ENCODE results near the gene EPHB2. TPM values are rescaled to one million over a fixed set of nuclear protein-coding genes. Genes with fewer than 3 reads are reported as not detected.

EPHB2 gene
- total and polyA plus RNA-seq, 2 of the 8 experiments (the other 6 are each of a cell fraction or from before 2014, with no cell fraction given), result 15.8 to 17.2 TPM

DNA sequence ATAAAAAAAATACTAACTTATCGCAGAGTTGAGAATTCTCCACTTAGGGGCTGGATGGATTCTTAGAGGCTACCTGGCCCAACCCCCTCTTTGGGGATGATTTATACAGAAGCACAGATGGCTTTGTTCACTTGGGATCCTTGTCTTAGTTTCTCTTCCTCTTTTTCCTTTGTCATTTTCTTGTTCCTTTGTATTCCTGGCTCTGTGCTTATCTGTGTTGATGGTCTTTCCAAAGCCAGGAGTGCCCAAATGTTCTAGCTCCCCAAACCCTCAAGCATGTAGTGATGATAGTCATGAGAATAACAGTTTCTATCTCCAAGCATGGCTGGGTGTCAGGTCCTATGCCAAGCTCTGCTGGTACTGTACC lies 27.4 kb downstream of the EPHB2 start (continued):
- no peak for TF ChIP-seq EGR1 (IDR thresholded peaks at IDR 0.05; ENCODE audit: borderline replicate concordance, low read depth, low read length)
